LoVo (cell line): ENCODE measurements around the gene TCF7L2.
"Not testable (repeated sequence)": the region's sequence is repeated elsewhere in the genome, so short reads cannot be mapped to it uniquely, and the experiment has no call there.

Source experiments
- DNase-seq: peaks from one replicate; pipeline ENCODE4 v3.0.0-alpha.2; 2016; ENCODE audit warnings: low spot score

TCF7L2 gene

DNA sequence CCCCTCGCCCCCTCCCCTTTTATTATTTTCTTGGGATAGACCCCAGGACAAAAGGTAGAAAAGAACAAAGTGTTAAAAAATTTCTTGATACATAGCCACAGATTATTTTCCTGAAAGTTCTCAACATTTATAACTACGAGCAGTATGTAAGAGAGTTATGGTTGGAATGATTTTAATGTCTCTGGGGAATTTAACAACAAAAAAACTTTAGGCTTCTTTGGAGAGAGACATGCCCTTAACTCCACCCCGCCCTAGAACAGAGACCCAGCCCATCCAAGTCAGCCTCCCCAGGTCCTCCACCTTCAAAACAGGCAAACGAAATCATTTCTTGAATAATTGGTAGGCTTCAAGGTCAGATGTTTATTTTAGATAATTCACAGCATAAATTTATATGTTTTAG lies 97.1 kb downstream of the TCF7L2 start:
- DNase-seq = no peak

DNA sequence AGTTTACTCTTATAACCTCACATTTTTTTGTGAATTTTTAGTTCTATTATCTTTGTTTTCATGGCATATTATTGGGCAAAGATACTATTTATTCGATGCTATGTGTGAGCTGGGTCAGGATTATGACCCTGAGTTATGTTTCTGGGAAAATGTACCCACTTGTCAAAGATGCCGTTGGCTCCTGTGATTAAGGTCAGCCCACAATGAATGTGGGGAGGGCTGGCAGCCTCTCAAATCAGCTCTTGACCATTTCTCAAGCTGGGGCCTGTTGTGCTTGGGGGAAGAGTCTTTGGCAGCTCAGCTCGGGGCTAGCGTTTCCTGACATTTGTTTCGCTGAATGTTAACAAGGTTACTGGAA lies 97.5 kb downstream of the TCF7L2 start:
- no peak for DNase-seq

- no peak for DNase-seq
Observed at GRCh38 chr10:113047963-113048781, 98.1 kb downstream of the TCF7L2 start.

GRCh38 chr10:113049881-113050280 lies 99.8 kb downstream of the TCF7L2 start:
- no peak for DNase-seq

- DNase-seq = no peak
Observed at GRCh38 chr10:113052076-113052830, 102.2 kb downstream of the TCF7L2 start.

DNA sequence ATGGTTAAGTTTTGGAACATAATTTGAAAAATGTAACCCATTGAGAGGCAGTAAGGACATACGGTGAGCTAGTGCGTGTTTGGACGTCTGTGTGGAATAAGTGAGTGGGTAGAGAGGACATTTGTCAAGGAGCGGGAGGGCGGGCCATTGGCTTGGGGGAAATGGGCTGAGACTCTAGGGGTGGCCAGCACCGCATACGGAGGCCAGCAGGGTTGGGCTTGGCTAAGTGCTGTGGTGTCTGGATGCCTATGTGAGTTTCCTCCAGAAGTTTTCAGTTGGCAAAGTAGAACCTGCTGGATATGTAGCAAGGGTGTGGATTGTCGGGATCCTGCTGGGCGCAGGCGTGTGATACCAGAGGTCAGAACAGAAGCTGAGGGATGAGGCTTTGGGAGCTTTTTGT lies 103.0 kb downstream of the TCF7L2 start:
- no peak for DNase-seq

DNA sequence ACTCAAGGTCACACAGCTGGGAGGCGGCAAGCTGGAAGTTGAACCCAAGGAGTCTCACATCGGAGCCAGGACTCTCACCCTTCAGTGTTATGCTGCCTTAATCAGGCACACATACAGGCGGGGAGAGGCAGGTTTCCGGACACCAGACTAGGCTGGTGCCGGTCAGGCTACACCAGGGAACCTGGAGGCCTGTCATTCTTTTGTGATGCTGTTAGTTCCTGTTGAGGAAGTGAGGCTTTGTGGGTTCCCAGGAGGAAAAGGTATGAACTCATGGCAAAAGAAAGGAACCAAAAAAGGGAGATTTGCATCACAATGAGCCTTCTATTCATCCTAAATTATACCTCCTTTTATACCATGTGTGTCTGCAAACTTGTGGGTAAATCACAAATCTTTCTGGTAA lies 103.8 kb downstream of the TCF7L2 start:
- DNase-seq = no peak

DNA sequence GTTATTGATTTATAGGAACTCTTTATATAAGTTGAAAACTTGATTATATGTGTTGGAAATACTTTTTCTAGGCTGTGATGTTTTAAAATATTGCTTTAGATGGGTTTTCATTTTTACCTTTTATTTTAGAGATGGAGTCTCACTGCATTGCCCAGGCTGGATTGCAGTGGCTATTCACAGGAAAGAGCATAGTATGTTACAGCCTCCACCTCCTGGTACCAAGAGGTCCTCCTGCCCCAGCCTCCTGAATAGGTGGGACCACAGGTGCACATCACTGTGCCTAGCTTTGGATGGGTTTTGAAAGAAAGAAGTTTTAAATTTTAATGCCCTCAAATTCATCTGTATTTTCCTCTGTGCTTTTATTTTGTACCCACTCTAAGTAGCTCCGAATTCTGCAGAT lies 105.4 kb downstream of the TCF7L2 start:
- DNase-seq = no peak

DNA sequence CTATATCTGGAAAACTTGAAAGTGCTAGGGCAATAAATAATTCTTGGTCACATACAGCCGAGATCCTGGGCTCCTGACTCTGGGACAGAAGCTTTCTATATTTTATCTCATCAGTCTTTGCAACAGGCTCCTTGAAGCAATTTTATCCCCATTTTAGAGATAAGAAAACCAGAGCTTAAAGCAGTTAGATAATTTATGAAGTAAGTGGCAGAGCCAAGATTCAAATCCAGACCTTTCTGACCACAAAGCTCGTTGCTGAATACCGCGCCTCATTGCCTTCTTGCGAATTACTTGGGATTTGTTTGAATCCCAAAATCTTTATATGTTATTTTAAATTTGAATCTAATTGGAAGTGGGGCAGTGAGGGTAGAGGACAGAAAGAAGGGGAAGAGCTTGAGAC lies 106.0 kb downstream of the TCF7L2 start:
- no peak for DNase-seq

- DNase-seq = no peak
Observed at GRCh38 chr10:113056441-113057021, 106.5 kb downstream of the TCF7L2 start.

DNA sequence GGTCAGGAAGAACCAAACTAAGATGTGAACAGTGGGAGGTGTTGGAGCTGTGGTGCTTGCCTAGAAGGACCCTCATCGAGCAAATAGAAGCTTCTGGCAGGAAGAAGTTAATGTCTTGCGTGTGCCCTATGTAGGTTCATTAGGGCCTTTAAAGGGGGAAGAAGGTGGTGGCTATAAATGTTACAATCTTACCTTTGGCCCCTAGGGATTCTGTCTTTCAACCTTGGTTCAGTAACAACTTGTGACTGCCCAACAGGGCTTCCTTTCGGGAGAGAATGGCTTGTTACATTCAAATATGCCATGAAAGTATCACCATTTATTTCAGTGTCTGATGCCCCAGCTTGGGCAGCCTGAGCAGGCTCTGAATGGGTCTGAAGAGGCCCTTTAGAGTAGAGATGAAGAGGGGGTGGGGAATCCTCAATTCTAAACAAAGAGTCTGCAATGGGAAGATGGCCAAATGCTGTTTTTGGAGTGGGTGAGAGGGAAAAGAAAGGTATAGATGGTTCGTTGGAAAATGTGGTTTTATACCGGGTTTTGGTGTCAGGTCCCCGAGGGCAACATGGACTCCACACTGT lies 108.0 kb downstream of the TCF7L2 start:
- DNase-seq = no peak

- DNase-seq = no peak
Observed at GRCh38 chr10:113058523-113059370, 108.7 kb downstream of the TCF7L2 start.

- DNase-seq = no peak
Observed at GRCh38 chr10:113059371-113059780, 109.3 kb downstream of the TCF7L2 start.

GRCh38 chr10:113060201-113061053 lies 110.4 kb downstream of the TCF7L2 start:
- no peak for DNase-seq

DNA sequence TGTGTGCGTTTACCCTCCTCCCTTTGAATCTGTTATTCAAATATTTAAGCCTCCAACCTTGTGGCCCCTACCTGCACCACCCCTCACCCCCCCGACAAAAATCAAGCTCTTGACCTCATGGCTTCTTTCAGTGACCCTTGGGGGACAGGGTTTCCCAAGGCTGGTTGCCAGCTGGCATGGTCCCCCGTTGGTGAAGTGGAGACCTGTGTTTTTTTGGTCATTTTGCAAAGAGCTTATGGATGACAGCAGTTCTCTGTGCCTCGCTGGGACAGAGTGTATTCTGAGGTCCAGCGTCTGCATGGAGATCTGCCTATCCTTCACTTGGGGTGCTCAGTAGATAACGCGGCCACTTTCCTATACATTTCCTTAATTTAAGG lies 111.0 kb downstream of the TCF7L2 start:
- no peak for DNase-seq

GRCh38 chr10:113061557-113061956 lies 111.5 kb downstream of the TCF7L2 start:
- DNase-seq = no peak

GRCh38 chr10:113063043-113063967 lies 113.3 kb downstream of the TCF7L2 start:
- no peak for DNase-seq

DNA sequence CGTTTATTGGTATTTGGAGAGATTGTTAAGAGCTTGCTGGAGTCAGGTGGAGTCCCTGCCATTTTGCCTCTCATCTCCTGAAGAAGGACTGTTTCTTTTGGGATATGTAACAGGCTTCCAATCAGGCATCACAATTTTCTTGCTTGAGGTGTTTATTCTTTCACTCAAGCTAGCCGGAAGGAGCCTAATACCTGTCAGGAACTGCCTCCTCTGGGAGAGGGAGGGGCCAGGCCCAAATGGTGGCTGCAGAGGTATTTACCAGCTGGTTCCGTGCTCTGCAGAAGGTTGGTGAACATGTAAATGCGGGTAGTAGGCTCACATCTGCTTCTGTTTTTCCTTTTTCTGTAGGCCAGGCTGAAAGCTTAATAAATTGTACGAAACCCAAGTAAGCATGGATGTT lies 114.0 kb downstream of the TCF7L2 start:
- DNase-seq = no peak

DNA sequence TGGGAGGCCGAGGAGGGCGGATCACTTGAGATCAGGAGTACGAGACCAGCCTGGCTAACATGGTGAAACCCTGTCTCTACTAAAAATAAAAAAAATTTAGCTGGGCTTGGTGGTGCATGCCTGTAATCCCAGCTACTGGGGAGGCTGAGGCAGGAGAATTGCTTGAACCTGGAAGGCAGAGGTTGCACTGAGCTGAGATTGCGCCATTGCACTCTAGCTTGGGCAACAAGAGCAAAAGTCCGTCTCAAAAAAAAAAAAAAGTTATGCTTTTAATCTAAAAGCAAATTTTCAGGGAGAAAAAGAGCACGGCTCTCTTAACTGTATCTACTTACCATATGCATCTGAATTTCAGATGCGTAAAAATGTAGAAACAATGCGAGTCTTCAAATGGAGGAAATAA lies 116.1 kb downstream of the TCF7L2 start:
- DNase-seq = not testable (repeated sequence)
